Activated CD8-positive, alpha-beta T cell treated with anti-CD3 and anti-CD28 coated beads for 36 hours (primary cell): ENCODE measurements around the gene ADAMTS2. TPM values are rescaled to one million over a fixed set of nuclear protein-coding genes. Genes with fewer than 3 reads are reported as not detected.

Experiments
- ATAC-seq: fragments of 200-7000 bp; cut with Tn5 transposase; one replicate; pipeline ENCODE4 v1.10.0; 2021; ENCODE audit warnings: mild to moderate bottlenecking, moderate library complexity
- CTCF ChIA-PET: fragments of 350-600 bp; sonication (Branson Sonifier 250); formaldehyde crosslinking; loops from one replicate; lab custom pipeline; 2021; ENCODE audit warnings: antibody characterized with exemption; lab: Charles Lee
- POLR2A ChIA-PET: fragments of 350-600 bp; sonication (Branson Sonifier 250); formaldehyde crosslinking; loops from one replicate; lab custom pipeline; 2021; ENCODE audit warnings: antibody characterized with exemption; lab: Charles Lee
- DNase-seq: peaks from one replicate; pipeline ENCODE4 v3.0.0-alpha.2; 2020
- H3K27ac Mint-ChIP-seq: one replicate; pipeline ENCODE4 v1.8.0; 2021; ENCODE audit warnings: mild to moderate bottlenecking, mixed read lengths
- H3K27me3 Mint-ChIP-seq: one replicate; pipeline ENCODE4 v1.8.0; 2021; ENCODE audit warnings: mixed read lengths
- H3K36me3 Mint-ChIP-seq: one replicate; pipeline ENCODE4 v1.8.0; 2021; ENCODE audit warnings: low read depth, mixed read lengths
- H3K4me1 Mint-ChIP-seq: one replicate; pipeline ENCODE4 v1.8.0; 2021; ENCODE audit warnings: low read depth, mixed read lengths
- H3K4me3 Mint-ChIP-seq: one replicate; pipeline ENCODE4 v1.8.0; 2021; ENCODE audit warnings: mild to moderate bottlenecking, moderate library complexity, mixed read lengths
- H3K9me3 Mint-ChIP-seq: one replicate; pipeline ENCODE4 v1.8.0; 2021; ENCODE audit warnings: mixed read lengths
- intact Hi-C: fragments of 100-400 bp; cut with micrococcal nuclease; formaldehyde crosslinking; loops from one replicate; pipeline ENCODE4 v1.10.0; 2022
- total RNA-seq, 2 experiments: library from RNA; stranded (reverse); gene quantifications; one replicate each; pipeline ENCODE4 v1.2.3, GENCODE V29; 2021
- TF ChIP-seq, protein P1 (sequence below): fragments of 200-600 bp; IDR thresholded peaks from one replicate; pipeline ENCODE4 v1.8.0; 2022; ENCODE audit warnings: antibody characterized with exemption, mild to moderate bottlenecking

ADAMTS2 gene
- total RNA-seq, 2 experiments from 2014 or later, result not detected

DNA sequence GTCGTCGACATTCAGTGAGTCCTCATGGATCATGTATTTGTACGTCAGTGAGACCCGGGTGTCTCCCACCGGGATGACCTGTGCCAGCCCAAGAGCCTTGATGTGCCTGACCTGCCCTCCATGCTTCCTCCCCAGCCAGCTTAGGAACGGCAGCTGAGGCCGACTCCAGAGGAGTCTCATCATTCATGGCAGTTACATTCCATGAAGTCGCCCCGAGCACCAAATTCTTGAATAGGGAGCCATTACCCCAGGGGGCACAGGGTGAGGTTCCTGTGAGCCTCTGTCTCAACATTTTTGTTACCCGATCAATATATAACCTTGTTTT, 217.3 kb downstream of the ADAMTS2 start:
- DNase-seq (no peak), ATAC-seq (no peak)
- intact Hi-C loops, result no loop called here
- TF ChIP-seq, protein P1, sequence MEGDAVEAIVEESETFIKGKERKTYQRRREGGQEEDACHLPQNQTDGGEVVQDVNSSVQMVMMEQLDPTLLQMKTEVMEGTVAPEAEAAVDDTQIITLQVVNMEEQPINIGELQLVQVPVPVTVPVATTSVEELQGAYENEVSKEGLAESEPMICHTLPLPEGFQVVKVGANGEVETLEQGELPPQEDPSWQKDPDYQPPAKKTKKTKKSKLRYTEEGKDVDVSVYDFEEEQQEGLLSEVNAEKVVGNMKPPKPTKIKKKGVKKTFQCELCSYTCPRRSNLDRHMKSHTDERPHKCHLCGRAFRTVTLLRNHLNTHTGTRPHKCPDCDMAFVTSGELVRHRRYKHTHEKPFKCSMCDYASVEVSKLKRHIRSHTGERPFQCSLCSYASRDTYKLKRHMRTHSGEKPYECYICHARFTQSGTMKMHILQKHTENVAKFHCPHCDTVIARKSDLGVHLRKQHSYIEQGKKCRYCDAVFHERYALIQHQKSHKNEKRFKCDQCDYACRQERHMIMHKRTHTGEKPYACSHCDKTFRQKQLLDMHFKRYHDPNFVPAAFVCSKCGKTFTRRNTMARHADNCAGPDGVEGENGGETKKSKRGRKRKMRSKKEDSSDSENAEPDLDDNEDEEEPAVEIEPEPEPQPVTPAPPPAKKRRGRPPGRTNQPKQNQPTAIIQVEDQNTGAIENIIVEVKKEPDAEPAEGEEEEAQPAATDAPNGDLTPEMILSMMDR, result no peak
- no peak overlapping the region for H3K27ac Mint-ChIP-seq
- no peaks in the 10 kb centered on the region for H3K4me1 Mint-ChIP-seq
- no peak overlapping the region for H3K4me3 Mint-ChIP-seq
- no peaks in the 10 kb centered on the region for H3K27me3 Mint-ChIP-seq
- CTCF ChIA-PET, result no interaction called here
- H3K9me3 Mint-ChIP-seq, result no peaks in the 10 kb centered on the region
- POLR2A ChIA-PET, result no interaction called here
- H3K36me3 Mint-ChIP-seq, result no peaks in the 10 kb centered on the region

DNA sequence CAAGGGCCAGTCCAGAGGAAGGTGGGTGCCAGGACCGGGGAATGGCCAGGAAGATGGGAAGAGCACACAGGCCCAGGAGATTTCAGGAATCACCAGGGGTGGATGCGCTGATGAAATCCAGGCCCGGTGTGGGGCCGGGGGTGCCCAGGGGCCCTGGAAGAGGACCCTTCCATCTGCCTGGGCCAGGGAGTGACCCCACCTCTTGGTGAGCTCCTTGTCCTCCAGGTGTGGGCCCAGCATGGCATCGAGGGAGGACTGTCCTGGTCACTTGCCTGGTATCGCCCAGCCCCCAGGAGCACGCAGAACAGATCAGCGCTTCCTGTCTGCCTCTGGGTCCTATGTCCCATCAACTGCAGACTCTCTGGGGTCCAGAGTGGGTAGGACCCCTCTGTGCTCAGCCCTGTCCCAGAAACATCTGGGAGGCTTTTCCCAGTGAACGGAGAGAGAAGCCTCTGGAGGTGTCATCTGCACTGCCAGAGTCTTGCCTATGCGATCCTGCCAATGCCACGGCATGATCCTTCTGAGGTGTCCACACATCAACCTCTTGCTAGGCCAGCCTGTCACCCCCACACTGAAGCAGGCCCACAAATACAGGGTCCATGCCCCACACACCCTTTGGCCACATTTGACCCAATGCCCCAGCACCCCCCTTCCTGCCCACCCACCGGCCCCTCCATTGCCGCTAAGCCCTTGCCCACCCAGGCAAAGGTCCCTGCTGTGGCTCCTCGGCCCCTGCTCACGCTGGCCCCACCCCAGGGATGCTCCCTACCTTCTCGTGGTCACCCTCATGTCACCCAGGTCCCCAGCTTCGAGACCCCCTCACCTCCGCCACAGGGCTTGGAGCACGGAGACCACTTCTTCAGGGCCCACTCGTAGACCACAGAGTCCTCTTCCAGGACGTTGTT, 217.9 kb downstream of the ADAMTS2 start:
- Mint-ChIP-seq H3K27me3 (no peaks in the 10 kb centered on the region), H3K27ac (no peak overlapping the region), H3K4me1 (no peaks in the 10 kb centered on the region), H3K4me3 (no peak overlapping the region), H3K36me3 (no peaks in the 10 kb centered on the region), H3K9me3 (no peaks in the 10 kb centered on the region)
- ATAC-seq, result no peak
- ChIA-PET POLR2A (no interaction called here), CTCF (no interaction called here)
- TF ChIP-seq, protein P1, result no peak
- DNase-seq, result no peak
- intact Hi-C loops, result no loop called here

DNA sequence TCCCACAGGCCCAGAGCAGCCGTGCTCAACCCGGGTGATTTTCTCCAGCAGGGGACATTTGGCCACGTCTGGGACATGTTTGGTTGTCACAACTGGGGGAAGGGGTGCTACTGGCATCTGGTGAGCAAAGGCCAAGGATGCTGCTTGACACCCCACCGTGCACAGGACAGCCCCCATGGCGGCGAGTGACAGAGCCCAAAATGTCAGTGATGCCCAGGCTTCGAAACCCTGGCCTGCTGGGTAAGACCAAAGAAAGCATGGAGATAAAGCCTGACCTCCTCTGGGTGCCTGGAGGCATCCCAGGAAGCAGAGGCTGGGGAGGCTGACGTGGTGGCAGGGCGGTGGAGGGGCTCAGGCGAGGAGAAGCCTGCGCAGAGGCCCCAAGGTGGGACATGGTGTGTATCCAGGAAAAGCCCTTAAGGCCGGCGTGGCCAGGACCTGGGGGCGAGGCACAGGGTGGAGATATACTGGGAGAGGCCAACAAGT, 218.7 kb downstream of the ADAMTS2 start:
- TF ChIP-seq, protein P1, result no peak
- no peak overlapping the region for H3K27ac Mint-ChIP-seq
- DNase-seq (no peak), ATAC-seq (no peak)
- H3K27me3 Mint-ChIP-seq, result no peaks in the 10 kb centered on the region
- ChIA-PET CTCF (no interaction called here), POLR2A (no interaction called here)
- intact Hi-C loops, result no loop called here
- no peaks in the 10 kb centered on the region for H3K4me1 Mint-ChIP-seq
- H3K36me3 Mint-ChIP-seq, result no peaks in the 10 kb centered on the region
- H3K4me3 Mint-ChIP-seq, result no peak overlapping the region
- no peaks in the 10 kb centered on the region for H3K9me3 Mint-ChIP-seq

DNA sequence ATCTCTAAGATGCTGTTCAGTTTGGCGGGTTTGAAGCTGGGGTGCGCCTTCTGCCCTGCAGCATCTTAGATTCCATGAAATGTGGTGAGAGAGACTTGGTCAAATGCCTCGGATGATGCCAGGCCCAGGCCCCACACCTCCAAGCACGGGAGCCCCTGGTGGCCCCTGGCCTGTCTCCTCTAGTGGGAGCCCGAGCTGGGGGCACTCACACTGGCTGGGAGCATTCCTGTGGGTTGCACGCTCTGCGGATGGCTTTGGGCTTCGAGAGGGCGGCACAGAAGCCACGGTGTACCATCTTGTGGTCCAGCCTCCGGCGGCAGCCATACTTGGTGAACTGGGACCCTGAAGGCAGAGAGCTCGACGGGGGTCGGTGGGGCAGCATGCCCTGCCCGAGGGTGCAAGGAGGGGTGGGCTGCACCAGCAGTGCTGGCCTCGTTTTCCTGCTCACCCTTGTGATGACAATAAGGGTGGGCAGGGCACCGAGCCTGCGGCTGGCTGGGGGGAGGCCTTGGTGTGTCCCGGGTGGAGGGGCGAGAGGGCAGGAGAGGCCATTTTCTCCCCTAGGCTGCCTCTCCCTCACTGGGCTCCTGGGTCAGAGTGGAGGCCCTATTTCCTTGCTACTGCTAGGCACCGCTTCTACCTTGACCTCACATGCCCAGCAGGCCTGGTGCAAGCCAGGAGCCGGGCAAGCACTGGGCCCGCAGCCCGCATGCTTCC, 219.3 kb downstream of the ADAMTS2 start:
- no peaks in the 10 kb centered on the region for H3K9me3 Mint-ChIP-seq
- no peak overlapping the region for H3K27ac Mint-ChIP-seq
- TF ChIP-seq, protein P1, result no peak
- ATAC-seq, result no peak
- H3K27me3 Mint-ChIP-seq, result no peaks in the 10 kb centered on the region
- intact Hi-C loops, result no loop called here
- CTCF ChIA-PET, result no interaction called here
- no peaks in the 10 kb centered on the region for H3K36me3 Mint-ChIP-seq
- POLR2A ChIA-PET, result no interaction called here
- DNase-seq, result no peak
- no peaks in the 10 kb centered on the region for H3K4me1 Mint-ChIP-seq
- no peak overlapping the region for H3K4me3 Mint-ChIP-seq
